Activated T-cell treated with anti-CD3 and anti-CD28 coated beads for 1 hour (primary cell): ENCODE data around the gene CTPS2.
"Not testable (repeated sequence)": the region's sequence is repeated elsewhere in the genome, so short reads cannot be mapped to it uniquely, and the experiment has no call there.

ENCODE experiments used
- DNase-seq: peaks from one replicate; pipeline ENCODE4 v3.0.0-alpha.2; 2020; ENCODE audit warnings: low read depth

Gene CTPS2, protein sequence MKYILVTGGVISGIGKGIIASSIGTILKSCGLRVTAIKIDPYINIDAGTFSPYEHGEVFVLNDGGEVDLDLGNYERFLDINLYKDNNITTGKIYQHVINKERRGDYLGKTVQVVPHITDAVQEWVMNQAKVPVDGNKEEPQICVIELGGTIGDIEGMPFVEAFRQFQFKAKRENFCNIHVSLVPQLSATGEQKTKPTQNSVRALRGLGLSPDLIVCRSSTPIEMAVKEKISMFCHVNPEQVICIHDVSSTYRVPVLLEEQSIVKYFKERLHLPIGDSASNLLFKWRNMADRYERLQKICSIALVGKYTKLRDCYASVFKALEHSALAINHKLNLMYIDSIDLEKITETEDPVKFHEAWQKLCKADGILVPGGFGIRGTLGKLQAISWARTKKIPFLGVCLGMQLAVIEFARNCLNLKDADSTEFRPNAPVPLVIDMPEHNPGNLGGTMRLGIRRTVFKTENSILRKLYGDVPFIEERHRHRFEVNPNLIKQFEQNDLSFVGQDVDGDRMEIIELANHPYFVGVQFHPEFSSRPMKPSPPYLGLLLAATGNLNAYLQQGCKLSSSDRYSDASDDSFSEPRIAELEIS

DNA sequence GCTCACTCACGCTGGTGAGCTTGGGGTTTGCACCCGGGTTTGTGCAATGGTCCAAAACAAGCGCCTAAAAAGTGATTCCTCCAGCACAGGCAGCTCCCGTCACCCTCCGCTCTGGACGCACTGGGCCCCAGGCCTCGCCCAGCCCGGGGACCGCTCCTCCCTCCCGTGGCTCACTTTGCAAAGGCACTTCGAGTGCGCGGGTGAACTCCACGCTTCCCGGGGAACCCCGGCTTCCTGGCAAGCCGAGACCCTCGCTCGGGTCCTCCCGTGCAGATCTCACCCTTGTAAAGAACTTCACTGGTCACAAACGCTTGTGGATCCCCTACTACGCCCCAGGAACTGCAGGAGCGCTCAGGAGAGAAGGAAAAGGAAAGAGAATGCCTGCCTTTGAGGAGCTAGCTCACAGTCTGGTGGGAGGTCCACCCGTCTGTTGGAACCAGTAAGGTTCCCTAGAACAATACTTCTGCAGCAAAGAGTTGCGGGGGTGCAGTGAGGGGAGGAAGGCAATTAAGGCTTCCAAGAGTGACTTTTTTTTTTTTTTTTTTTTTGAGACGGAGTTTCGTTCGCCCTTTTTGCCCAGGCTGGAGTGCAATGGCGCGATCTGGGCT lies at the start of gene CTPS2:
CTPS2 (minus strand) TSS at position 122 of the 608 bp plus-strand sequence. CDS start 9,767 bp downstream, outside the sequence.
- DNase-seq: peak; percentile 20

DNA sequence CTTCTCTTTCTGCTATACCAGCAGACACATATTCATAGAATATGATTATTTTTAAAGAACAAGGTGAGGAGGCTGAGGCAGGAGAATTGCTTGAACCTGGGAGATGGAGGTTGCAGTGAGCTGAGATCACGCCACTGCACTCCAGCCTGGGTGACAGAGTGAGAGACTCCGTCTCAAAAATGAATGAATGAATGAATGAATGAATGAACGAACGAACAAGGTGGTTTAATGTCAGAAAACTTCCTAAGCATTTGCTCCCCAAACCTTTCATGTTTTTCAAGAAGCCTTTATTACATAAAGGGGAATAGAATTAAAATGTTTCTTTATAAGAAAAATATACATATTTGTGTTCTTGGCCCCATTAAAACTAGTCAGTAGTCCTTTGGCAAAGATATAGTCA lies 49.0 kb upstream of the CTPS2 start:
- DNase-seq: not testable (repeated sequence)

DNA sequence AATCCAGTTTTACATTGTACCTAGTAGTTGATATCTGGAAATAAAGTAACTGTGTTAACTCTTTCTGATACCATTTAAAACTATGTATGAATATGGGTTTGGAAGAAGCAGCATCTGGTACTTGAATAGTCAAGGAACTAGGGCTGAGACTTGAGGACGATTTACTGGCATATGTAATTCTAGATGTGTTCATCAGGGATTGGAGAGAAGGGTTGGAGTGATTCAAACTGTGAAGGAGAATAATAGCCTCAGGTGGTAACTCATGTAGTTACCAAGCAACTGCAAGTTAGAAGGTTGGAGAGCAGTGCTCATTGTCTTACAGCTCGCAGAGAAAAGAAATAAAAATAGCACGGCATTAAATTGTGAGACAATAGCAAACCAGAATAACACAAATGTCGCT lies 44.3 kb upstream of the CTPS2 start:
- no peak for DNase-seq

DNA sequence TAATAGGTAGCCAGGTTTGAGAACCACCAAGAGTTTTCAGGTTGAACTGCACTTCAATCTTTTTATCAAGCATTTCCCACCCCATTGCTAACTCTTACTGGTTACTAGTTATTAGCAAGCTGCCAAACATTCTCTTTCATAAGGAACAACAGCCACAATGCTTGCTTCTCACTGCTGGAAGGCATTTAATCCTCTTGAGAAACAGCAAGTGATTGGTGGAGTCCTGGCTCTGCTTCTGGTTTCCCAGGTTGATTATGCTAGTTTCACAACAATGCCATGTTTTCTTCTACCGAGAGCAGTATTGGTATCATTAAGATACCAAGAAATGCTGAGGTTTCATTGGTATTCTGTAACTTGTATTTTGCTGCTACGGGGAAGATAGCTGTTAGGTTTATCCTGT lies 41.5 kb upstream of the CTPS2 start:
- DNase-seq: no peak

DNA sequence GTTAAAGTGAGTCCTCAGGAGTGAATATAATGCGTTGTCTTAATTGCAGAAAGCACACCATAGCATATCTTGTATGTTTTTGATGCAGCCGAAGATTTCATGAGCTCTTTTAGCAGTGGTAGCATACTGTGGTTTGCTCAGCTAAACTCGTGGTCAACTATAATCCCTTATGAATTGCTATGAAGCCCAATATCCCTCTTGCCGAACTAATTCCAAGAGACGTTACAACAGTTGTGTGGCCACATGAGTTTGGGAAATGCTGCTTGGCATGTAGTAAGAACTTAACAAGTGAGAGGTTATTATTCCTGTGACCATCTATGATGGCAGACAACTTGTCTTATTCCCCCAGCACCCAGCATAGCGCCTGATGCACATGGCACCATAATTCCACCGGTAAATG lies 37.7 kb upstream of the CTPS2 start:
- DNase-seq: no peak

DNA sequence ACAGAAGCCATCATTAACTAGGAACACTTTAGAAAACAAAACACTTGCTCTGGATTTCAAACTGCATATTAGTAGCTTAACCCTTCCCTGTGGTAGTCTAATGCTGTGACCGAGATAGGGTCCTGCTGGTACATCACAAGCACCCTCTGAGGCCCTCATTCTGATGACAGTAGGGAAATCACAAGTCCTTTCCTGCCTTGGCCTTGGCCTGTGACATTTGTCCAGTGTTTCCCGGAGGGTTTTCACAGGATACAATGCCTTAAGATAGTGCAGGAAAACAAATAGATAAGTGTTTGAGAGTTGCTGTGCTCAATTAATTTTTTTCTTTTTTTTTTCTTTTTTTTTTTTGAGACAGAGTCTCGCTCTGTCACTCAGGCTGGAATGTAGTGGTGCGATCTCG lies 36.0 kb upstream of the CTPS2 start:
- DNase-seq: no peak

DNA sequence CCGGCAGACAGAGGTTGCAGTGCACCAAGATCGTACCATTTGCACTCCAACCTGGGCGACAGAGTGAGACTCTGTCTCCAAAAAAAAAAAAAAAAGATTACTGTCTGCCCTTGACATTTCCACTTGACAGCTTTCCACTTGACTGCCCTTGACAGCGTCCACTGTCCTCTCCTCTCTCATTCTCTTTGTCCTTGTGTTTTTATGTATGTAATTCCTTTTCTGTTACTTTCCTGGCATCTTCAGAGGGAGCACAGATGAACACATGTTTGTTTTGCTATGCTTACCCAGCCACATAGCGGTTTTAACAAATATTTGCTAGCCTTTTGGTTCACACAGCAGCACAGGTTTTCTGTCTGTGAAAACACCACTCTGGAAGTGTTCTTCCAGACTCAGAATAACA lies 33.2 kb upstream of the CTPS2 start:
- no peak for DNase-seq

DNA sequence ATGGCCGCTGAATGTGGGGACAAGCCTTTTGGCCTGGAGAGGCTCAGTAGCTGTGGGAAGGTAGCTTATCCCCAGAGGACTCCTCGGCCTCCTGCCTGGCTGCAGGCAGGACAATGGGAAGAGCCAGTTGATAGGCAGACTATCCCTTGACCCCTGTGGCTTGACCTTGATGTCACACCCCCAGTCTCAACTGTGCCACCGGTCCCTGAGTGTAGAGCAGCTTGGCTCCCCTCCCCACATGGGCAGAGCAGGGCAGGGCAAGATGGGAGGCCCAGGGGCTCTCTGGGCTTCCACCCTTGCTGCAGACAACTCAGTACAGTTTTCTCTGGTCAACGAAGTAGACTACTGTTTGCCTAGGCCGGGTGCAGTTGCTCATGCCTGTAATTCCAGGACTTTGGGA lies 32.6 kb upstream of the CTPS2 start:
- DNase-seq: no peak

DNA sequence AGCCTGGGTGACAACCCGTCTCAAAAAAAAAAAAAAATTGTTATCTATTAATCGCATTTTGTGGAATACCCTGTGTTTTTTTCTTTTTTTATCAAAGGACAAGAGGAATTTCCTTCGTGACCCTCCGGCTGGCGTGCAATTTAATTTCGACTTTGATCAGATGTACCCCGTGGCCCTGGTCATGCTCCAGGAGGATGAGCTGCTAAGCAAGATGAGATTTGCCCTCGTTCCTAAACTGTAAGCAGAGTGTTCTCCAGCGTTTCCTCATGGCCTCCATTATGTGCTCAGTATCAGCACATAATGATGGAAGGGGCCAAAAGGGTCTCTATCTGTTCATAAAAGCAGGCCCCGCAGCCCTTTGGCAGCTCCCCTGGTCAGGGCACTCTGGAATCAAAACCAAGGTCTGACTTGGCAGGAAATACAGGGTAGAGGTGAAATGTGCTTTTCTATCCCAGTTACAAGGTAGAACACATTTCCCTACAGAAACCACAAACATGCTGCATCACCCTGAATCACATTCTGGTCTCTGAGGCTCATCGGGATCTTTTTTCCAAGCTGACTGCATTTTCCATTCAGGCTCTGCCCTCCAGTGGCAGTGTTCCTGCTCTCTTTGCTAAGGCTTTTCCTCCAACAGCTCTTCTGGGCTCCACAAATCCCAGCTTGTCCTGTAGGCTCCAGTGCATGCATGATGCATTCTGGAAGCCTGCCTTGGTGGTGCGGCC lies 31.3 kb upstream of the CTPS2 start:
- no peak for DNase-seq

DNA sequence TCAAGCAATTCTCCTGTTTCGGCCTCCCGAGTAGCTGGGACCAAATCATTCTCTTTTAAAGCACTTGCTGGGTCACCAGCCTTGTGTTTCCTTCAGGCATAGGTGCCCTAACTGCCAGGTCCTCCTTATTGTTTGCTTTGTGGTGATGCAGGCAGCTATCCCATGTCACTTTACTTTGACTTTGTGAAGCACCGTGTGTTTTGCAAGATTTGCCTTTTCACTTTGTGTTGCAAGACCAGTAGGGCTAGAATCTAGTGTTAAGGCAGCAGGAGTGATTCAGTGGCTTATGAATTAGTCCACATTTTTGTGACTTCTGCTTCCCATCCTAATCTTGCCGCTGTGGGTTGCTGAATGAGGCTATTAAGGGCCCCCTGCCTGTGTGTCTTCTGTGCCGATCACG lies 27.1 kb upstream of the CTPS2 start:
- DNase-seq: no peak

DNA sequence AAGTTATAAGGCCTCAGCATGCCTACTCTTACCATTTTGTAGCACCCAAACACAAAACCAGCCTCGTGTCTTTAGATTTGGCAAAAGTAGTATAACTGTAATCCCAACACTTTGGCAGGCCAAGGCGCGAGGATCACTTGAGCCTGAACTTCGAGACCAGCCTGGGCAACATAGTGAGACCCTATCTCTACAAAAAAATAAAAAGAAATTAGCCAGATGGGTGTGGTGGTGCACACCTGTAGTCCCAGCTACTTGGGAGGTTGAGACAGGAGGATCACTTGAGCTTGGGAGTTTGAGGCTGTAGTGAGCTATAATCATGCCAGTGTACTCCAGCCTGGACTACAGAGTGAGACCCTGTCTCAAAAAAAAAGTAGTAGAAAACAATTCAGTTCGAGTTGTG lies 24.6 kb upstream of the CTPS2 start:
- DNase-seq: no peak

DNA sequence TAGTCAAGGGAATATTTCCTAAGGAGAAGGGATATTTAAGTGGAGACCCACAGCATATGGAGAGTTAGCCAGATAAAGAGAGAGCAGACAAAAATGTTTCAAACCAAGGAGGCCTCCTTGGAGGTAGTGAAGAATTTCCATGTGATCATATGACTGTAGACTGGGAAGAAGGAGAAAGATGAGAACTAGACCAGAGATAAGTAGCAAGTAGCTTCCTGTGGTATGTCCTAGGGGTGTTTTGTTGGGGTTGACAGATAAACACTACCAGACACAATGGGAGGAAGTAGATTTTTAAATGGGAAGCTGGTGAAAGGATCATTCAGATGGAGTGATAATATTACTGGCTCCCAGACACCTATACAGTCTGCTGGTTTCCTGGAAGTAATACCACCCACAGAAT lies 20.5 kb upstream of the CTPS2 start:
- no peak for DNase-seq

DNA sequence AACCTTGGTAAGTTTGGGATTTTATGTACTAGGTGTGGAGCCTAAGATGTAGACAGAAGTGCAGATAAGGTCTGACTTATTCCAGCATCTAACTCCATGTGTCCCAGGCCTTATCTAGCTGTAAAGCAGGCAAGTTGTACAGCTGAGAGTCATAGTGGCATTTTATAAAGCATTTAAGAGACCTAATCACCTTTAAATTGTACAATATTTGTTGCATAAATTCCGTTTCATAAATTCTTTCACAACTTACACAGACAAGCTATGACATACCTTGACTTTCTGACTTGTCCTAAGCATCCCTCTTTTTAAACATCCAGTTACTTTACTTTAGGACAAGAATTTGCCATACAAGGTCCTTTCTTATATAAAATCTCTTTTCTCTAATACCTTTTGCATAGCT lies 18.0 kb upstream of the CTPS2 start:
- no peak for DNase-seq

DNA sequence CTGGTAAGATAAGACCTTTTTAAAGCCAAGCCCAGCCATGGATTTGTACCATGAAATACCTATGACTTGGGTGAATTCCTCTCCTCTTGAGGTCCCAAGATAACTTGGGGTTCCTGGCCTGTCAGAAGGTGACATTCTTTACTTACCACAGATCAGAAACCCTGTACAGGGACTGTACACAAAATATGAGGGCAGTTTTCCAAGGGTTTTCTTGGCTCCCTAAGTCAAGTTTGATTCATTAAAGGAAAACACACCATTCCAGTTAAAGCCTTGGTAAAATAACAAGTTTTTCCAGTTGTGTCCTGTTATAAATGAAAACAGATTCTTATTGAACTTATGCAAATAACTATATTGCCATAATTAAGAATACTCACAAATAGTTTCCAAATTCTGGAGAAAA lies 15.2 kb upstream of the CTPS2 start:
- DNase-seq: no peak

DNA sequence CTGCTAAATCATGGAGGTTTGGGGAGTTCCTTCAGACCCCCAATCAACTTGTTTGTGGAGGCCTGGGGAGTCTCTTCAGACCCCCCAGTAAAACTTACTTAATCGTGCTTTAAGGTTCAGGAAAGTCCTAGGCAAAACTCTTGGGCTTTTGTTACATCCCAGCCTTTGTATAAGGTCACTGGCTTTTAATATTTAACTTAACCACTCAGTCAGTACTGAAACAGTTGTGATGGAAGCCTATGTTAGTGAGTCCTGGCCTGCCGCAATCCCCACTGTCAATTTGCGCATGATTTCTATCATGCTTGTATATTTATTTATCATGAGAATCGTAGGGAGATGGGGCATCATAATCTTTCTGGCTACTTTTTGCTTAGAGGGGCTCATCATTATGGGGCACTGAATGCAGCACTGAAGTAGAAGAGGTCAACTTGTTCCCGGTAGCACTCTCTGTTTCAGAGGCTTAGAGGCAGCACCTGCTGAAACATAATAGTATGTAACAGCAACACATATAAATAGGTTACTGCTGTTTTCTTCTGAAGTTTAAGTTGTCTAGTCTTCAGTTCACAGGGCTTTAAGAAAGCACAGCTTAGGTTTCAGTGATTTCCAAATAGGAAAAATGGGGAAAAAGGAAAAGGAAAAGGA lies 14.0 kb upstream of the CTPS2 start:
- DNase-seq: not testable (repeated sequence)

DNA sequence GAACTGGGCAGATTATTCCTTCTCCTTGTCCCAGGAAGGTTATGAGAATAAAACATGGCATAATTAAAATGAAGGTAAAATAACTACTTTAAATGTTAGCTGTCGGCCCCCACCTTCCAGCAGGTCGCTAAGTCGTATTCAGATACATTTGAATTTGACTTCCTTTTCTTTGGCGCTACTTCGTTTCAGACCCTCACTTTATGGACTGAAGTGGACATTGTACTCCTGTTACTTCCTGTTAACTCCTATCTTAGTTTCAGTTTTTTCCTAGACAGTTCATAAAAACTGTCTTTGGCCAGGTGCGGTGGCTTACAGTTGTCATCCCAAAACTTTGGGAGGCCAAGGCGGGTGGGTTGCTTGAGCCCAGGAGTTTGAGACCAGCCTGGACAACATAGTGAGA lies 12.6 kb upstream of the CTPS2 start:
- no peak for DNase-seq

DNA sequence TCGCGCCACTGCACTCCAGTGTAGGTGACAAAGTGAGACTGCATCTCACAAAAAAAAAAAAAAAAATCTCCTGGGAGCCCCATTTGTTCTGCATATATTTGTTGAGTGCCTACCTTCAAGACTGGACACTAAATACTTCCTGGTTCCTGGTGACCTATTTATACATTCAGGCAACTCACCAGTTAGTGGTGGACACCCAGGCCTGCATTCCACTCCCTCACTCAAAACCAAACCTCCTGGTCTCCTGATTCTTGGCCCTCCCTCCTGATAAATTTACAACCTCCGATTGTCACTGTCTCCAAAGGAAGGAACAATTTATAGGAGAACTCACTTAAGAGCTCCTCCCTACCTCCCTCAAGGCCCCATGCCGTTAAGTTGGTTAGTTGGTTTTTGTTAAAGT lies 10.0 kb upstream of the CTPS2 start:
- DNase-seq: no peak

DNA sequence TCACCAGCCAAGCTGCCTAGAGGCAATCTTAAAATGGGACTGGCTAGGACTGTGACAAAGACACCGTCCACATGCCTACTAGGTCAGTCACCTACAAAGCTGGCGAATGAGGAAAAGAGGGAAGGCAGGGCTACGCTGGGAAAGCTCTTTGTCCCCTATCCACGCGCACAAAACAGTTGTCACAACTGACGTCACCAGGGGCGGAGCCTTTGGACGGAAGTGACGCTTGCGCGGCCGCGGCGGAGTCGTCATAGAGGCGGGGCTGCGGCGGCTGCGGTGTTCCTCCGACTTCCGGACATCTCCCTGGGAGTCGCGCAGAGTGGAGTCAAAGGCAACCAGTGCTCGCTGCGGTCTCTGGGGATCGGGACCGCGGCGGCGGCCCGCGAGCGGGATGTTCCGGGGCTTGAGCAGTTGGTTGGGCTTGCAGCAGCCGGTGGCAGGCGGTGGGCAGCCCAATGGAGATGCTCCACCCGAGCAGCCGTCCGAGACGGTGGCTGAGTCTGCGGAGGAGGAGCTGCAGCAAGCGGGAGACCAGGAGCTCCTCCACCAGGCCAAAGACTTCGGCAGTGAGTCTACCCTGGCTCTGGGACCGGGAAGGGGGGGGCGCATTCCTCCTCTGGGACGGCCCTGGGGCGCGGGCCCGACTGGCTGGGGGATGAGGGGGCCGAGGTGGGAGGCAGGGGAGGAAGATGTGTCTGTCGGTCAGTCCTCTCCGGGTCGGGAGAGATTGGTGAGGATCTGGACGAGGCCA lies 7.0 kb upstream of the CTPS2 start, which contains the start of gene SYAP1:
SYAP1 (plus strand) TSS at position 279 of the 751 bp plus-strand sequence; CDS start at position 392, 113 bp downstream.
- DNase-seq: peak; percentile 84

DNA sequence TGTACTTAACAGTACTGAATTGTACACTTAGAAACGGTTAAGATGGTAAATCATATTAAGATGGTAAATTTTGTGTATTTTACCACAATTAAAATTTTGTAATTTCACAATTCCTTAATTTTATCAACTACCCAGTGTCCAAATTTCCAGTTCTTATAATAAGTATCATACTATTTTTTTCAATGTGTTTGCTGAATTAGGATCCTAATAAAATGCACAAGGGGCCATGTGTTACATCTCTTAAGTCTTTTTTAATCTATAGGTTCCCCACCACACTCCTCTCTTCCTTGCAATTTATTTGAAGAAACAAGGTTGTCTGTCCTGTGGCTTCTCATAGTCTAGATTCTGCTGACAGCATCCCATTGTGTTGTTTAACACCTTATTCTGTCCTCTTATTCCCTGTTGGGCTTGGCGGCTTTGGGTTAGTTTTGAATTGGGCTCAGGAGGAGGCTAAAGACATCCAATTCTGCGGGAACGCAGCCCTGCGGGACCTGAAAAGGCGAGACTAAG lies 6.4 kb upstream of the CTPS2 start:
- DNase-seq: no peak

DNA sequence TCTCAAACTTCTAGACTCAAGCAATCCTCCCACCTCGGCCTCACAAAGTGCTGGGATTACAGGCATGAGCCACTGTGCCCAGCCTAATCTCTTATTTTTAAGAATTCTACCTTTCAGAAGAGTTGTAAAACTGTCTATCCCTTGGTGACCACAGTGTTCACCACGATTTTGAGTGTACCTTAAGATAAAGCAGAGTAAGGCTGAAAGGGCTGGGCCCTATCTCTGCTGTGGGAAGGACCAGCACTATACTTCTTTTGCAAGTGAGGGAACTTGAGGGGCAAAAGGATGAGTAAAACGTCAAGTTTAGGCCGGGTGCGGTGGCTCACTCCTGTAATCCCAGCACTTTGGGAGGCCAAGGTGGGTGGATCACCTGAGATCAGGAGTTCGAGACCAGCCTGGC lies 4.0 kb upstream of the CTPS2 start:
- not testable (repeated sequence) for DNase-seq

DNA sequence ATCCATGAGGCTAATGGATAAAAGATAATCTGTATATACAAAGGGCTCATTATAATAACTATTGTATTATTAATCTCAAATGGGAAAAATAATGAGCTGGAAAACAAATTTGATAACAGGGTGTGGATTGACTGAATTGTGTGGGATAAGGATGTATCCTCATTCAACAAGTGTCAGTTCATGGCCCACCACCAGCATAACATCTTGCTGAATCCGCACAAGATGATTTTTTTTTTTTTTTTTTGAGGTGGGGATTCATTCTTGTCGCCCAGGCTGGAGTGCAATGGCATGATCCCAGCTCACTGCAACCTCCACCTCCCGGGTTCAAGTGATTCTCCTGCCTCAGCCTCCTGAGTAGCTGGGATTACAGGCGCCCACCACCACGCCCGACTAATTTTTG lies 3.2 kb upstream of the CTPS2 start:
- DNase-seq: not testable (repeated sequence)
